Activated CD4-positive, alpha-beta T cell treated with anti-CD3 and anti-CD28 coated beads for 4 hours (primary cell): ENCODE data around the gene PRKAG1.

Experiments used
- DNase-seq, 2 donors: peaks; one replicate each; pipeline ENCODE4 v3.0.0-alpha.2; 2020

The PRKAG1 gene

DNA sequence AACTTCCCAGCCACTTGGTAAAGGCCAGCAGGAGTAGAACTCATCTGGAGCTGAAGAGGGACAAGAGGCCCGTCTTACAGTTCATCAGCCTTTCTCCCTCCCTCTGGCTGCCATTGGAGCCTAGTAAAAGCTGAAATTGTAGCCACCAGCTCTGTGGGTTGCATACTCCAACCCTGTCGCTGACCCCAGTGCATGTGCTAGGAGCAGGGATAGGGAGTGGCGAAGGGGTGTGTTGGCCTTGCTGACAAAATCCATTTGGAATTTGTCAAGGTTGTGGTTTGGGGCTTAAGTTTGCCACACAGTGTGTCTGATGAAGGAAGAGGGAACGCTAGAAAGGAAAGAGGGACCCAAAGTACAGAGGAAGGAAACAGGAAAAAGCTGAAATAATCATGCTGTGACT lies 57.2 kb downstream of the PRKAG1 start:
- DNase-seq = no peak

DNA sequence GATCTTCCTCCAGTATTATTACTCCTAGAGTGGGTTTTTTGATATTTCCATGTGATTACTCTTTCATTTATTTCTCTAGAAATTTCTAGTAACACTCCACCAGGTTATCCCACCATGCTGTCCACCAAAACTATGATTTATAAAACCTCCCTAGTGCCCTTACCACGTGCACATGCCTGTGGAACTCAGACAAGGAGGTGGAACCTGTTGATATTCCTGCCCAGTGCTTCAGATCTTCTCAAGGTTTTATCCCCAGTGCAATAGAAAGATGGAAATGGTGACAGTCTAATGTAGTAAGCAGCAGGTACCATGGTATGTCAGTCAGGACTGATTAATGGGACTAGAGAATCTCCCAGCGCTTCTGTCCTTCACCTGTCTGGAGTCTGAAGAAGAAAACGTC lies 57.7 kb downstream of the PRKAG1 start:
- no peak for DNase-seq

DNA sequence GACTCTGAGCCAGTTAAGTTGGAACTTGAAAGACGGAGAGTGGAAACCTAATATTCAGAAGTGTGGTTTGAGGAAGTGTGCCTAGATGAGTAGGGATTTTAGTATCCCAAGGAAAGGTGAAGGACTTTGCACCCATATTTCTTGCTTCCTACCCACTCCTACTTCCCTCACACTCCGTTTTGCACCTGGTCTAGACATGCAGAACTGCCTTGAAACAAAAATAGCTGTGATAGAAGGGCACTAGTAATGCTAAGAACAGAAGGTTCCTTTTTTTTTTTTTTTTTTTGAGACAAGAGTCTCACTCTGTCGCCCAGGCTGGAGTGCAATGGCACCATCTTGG lies 60.6 kb downstream of the PRKAG1 start:
- no peak for DNase-seq

DNA sequence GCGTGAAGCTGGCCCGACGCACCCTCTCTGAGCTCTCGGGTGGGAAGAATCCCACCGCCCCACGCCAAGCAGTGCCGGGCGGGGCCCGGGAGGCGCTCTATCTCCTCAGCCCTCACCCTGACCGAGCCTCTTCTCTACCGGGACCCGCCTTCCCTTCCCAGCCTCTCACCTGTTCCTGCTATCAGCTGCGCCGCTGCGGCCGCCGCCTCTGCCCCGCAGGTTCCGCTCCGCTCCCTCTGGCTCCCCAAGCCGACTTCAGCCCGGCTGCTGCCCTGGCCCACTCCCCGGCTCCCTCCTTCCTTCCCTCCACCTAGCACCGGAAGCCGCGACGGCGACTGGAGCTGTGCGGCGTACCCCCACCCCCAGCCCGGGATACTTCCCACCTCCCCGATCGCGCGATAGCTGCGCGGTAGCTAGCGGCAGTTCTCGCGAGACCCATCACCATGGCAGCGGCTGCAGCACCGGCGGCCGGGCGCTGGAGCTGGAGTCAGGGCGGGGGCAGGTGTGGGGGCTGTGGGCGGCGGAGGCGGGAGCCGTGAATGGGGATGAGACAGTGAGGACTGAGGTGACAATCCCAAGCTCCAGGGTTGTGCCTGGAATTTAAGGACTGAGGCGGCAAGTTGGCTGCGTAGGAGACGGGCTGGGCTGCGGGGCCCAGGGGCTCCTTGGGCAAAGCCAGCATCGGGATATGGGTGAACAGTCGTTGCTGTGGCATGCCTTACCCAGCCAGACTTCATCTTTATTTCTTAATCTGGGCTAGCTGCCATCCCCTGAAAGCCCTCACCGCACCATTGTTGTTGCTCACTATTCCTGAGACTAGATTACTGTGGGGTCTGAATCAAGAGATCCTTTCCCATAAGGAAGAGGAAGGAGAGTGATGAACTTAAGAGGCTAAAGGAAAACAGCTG lies 61.2 kb downstream of the PRKAG1 start, which contains the start of gene ARF3:
Gene ARF3, minus strand, starts transcription at position 347 of the 908 bp plus-strand sequence. CDS start 16,392 bp downstream, outside the sequence.
- DNase-seq = peak; percentile 92 to 93

DNA sequence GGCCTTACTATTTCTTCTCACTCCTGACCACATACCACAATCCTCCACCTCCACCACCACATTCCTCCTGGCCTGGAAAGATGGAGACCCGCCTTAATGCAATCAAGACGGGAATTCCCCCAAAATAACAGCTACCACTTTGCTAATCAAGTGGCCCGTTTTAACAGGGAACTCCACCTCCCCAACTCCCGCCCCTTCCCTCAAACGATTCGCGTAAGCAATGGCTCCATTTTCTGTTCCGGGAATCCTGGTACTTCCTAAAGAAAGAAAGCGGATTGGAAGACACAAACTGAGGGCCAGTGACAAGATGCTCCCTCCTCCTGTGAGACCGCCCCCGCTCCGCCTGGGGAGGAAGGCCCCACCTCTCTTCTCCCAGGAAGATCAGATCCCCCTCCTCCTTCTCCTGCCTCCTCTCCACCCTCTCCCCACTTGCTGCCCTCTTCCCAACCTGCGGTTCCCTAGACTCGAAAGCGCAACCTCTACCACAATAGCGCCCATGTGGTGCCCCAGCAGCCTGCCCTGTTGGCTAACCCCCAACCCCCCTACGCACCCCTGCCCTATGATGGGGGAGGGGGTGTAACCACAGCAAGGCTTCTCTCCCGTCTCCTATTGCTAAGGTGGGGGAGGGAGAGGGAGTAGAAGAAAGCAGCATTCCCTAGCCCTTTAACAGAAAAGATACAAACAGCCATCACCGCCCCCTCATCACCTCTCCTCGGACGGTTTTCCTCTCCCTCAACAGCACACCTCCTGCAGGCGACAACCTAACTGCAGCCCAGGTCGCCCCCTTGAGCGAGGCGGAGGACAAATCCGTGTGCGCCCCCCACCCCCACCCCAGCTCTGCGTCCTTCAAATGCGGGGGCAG lies 62.1 kb downstream of the PRKAG1 start:
- peak in 1 of 2 donors; percentile 17 for DNase-seq

DNA sequence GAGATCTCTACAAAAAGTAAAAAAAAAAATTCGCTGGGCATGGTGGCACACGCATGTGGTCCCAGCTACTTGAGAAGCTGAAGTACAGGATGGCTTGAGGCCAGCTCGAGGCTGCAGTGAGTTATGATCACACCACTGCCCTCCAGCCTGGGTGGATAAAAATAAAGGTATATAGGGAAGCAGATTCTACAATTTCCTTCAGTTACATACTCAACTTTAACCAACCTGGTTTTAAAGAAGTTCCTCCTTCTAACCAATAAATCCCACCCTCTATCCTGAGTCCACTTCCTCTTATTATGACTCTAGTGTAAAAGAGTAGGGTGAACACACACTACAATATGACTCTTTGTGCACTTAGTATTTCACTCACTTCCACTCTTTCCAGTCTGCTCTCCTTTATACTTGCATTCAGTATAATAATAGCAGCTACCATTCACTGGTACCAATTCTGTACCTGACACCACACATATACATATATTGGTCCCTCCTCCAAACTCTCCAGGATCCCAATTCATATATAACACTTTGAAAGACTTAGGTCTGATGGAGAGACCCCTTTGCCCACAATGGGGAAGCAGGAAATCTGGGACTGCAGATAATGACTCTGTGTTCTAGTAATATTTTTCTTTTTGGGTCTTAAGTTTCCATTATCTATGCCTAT lies 63.6 kb downstream of the PRKAG1 start:
- no peak for DNase-seq

DNA sequence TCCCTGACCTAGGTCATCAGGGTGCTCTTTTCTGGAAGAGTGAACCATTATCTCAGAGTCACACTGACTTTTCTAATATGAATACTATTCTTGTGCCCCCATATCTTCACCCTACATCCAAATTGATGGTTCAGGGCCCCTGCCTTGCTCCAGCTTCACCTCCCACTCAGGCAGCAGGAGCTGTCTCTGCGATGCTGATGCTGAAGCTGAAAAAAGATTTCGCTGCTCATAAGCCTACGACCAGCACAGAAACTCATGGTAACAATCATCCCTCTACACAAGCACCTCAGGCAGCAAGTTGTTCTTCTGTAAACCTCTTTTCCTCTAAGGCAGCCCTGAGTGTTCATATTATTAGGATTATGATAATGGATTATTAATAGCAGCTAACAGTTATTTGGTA lies 64.5 kb downstream of the PRKAG1 start:
- no peak for DNase-seq

DNA sequence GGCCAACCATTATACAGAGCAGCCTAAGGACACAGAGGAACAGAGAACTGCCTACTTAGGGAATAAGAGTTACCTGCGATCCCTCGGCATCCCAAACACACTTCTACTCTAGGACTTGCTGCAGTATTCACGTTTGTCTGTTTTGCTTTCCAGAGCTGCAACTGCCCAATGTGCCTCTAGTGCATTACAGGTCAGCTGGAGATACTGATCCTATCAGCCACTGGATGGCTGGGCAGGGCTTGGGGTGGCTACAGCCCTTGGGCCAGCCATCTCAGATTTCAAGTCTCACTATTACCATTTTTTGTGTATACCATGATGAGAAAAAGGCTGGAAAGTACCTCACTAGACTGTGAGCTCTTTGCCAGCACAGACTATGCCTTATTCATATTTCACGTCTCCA lies 65.9 kb downstream of the PRKAG1 start:
- no peak for DNase-seq
